ENCODE results near the gene FSTL5.

Gene FSTL5

DNA sequence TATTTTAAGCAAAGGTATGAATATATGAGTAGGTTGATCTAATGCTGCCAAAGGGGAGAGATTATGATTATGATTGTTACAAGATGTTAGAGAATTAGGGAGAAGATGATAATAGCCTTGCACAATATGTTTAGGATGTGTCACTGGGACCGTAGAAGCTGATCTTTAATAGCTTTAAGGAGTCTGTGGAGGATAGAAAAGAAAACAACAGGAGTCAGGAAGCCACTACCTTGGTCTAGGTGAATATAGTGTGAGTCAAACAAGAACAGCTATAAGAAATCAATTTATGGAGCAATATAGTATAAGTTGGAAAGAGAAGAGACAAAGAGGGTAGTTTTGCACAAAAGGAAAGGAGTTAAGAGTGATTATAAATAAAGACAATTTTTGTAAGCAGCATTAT lies 232.7 kb downstream of the FSTL5 start:
- no peak for DNase-seq

DNA sequence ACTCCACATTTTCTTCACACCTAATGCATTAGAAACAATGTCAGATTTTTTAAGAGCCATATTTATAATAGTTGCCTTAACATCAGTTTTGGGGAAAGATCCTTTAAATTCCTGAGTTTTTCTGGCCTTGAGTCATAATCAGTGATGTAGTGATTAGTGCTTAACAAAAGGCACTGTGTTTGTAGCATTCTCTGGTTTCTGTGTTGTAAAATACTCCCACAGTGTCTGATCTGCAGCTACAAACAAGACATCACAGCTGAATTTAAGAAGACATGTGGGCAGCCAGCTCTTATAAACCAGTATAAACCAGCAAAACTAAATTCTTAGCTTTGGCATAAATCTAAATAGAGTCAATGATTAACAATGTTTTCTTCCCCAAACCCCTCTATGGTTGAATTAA lies 233.8 kb downstream of the FSTL5 start:
- no peak for DNase-seq

DNA sequence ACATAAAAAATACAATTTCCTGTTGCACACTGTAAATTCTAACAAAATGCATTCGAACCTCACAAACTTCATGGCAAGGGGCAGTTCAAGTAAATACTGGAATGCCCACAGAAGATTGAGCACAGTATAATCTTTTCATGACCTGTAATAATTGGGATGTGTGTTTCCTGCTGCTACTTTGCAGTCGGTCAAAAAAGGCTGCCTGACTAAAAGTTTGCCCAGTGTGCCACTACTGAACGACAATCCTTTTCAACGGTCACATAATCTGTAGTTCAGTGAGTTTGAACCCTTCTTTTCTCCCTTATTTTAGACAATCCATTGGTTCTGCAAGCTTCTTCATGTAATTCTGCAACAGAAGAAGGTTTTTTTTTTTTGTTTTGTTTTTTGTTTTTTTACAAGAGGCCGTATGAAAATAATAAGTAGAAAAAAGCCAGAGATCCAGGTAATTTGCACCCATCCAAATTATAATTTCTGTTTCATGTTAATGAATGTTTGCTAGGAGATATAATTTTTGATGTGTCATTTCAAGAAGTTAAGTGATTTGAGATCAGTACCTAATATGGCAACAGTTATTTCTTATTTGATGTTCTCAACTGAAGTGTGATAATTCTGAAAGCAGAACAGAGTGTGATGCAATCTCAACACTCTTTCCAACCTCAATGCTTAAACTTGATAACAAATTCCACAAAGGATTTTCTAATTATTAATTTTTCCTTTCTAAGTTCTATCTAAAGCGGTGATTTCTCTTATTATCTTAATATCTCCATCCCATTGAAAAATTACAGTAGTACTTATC lies 237.6 kb downstream of the FSTL5 start:
- no peak for DNase-seq

DNA sequence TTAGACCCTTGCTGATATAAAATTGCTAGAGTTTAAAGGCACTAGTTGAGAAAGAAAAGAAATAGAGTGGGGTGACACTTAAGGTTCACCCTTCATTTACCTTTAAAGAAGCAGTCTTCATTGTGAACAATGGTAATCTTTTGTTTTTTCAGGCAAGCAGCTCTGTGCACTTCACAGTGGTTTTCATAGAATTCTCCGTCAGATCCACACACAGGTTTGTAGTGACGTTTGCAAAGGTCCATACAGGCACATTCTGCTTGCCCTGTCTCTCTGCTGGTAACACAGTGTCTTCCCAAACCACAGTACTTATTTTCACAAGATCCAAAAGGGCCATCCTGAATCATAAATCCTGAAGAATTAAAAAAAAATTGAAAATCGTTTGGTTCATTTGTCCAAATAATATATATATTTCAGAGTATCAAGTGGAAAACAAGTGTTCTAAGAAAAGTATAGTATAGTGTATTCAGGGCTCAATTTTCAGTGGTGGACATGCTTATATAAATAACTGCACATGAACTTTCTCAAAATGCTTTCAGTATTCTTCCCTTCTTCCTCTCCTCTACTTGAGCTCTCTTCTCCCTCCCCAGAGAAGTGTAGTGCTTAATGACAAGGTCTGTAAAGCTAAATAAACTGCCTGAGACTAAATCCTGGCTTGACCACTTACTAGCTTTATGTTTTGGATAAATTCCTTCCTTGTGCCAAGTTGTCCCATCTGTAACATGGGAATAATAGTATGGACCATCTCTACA lies 243.3 kb downstream of the FSTL5 start:
- DNase-seq: no peak

DNA sequence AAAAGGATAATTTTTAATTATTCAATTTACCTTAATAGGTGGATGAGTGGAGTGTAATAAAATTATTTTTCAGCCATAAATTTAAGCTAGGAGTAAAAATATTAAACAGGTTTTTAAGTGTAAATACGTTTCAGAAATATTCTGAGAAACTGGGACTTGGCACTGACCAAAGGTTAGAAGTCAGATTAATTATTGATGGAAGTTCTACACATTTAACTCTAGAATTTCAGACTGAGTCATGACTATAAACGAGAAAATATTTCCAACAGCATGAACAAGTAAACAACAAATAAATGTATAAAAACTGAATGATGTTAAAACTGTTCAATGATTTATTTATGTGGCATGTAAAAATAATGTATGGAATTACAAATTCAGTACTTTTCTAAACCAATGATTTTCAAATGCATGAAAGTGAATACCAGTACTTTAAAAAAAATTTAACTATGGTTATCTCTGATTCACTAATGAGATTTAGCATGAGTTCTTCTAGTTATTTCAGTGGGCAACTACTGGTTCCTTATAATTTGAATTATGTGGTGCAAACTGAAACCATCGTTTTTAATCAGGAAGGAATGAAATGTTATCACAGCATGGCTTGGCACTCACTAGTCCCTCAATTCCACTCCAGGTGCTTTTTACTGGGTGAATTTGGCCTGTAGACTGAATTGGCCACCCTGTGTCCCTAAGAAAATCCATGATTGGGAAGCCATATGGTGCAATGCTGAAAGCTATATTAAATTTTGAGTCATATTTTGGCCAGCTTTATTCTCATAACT lies 244.2 kb downstream of the FSTL5 start:
- no peak for DNase-seq

DNA sequence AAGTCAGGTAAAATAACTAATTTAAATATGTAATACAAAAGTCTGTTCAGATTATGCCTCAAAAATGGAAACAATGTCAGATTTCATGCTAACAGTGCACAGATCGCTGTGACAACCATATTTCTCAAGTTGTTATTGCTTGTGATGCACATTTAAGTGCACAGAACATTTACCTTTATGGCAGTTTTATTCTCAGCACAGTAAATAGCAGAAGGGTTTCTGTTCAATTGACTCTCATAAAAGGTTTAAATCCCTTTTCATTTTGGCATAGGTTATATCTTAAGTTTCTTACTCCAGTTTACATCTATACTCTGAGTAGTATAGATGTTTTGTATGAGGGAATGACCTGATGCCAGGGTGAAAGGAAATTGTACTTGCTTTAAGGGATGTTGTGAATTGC lies 247.8 kb downstream of the FSTL5 start:
- no peak for DNase-seq

DNA sequence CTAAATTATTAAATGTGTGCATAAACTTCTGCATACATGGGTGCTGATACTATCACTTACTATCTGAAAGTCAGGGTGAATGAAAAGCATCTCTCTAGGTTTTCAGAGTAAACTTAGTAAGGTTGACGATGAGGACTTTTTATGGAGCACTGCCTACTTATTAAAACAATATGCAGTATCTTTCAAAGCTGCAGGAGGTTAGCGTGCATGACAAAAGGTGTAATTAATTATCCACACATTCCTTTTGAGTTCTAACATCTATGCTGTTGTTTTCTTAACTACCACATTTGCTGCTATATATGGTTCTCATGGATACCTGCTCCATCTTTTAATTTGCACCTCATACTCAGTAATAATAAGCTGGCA lies 256.2 kb downstream of the FSTL5 start:
- DNase-seq: no peak

DNA sequence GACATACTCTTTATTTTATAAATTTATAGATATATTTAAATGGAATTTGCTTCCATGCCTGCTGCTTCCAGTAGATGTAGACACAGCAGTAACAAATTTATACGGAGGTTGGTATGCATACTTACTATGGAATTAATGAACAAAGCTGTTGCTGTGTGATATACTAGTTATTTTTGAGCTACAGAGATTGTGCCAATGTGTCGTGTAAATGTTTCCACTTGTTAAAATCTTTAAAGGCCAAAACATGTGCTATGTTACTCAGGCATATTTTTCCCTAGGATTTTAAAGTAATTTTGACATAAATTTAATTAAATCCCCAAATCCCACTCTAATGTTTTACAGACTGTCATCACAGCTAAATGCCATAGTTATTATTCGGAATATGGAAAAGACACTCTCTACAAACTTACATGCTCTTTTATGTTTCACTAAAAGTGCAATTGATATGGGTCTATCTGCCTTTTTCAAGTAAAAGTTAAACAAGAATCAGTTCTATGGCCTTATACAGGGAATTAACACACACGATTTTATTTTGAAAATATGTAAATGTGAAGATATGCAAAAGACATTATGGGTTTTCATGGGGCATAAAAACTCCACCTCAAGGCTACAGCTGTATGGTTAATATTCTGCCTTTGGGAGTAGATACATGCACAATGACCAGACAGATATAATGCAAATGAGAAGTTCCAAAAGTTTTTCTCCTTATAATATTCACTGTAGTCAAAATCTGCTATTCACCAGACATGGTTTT lies 256.8 kb downstream of the FSTL5 start:
- no peak for DNase-seq

DNA sequence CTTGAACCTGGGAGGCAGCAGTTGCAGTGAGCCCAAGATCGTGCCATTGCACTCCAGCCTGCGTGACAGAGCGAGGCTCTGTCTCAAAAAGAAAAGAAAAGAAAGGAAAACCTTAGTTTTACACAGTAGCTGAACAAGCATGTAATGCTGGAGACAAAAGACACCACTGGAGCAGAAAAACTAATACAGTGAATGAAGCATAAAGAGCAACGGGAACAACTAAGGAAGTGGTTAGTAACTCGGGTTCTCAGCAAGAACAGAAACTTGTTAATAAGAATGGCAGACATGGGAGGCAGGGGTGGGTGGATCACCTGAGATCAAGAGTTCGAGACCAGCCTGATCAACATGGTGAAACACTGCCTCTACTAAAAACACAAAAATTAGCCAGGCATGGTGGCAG lies 263.7 kb downstream of the FSTL5 start:
- DNase-seq: no peak

DNA sequence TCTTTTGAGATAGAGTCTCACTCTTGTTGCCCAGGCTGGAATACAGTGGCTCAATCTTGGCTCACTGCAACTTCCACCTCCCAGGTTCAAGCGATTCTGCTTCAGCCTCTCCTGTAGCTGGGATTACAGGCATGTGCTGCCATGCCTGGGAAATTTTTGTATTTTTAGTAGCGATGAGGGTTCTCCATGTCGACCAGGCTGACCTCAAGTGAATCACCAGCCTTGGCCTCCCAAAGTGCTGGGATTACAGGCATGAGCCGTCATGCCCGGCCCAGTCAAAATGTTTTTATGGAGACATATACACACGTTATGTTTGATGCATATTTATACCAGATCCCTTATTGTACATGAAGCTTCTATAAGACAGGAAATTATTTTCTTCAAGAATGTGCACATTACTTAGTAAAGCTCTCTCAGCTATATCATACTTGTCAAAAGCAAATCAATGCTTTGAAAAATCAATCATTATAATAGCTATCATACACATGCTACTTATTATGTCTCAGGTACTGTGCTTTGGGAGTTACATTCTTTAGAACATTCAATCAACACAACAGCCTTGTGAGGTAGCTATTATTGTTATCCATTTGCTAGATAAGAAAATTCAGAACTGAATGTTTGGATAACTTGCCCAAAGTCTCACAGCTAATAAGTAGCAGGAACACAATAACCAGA lies 269.2 kb downstream of the FSTL5 start:
- DNase-seq: no peak

DNA sequence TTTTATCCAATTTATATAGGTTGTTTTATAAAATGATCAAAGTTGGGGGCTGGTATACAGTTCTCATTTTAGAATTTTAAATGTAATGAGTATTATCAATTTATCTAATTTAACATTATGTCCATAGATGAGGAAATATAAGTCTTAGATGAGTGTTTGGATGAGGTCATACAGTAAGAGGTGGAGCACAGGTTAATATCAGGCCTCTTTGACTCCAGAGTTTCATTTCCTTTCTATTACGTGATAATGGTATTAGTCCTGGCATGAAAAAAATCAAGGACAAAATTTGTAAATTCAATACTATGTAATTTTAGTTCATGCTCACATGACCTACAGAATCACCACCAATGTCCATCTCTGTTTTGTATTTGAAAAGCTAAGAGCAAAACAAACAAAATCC lies 269.8 kb downstream of the FSTL5 start:
- no peak for DNase-seq

DNA sequence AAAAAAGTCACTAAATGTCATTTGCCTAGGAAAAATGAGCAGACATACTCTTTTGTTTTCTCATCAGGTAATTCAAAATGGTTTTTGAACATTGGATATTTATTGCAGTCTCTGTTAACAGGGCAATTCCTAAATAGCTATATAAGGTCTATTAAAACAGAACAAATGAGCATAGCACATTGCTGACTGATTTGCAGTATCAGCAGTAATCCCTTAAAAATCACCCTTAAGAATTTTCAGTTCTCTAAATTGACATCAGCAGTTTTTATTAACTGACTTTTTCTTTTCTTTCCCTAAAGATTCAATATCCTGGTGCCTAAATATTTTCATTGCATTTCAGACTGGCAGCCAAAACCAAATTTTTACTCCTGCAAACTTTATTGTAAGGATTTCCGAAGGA lies 270.2 kb downstream of the FSTL5 start:
- no peak for DNase-seq

DNA sequence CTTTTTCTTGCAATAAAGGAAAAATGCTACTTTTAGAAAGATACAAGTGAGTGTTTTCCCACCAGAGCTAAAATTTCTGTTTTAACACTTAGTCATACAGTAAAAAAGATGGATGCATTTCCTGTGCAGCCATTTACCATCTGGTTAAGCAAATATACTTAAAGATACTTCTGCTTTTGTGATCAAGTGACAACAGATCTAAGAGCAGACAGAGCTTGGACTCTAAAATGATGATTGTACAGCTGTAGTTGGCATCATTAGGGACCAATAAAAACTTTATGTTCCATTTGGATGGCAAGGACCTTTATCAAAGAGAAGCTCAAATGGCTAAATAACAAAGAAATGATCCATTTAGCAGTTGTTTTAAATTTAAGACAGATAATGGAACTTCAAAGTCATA lies 270.8 kb downstream of the FSTL5 start:
- no peak for DNase-seq

DNA sequence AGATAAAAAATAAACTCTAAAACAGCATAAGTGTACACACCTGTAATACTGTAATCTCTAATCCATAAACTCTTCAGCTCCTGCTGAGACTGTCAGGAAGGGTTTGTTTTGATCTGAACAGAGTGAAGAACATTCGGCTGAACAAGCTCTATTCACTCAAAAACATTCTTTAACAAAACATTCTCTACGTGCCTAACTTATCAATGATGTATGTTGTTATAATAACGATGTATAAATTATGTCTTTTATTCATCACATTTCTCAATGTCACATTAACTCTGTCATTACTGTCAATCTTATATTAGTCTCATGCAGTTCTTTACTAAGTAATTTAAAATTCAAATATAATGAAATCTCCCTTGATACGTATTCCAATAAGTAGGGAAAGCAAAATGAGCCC lies 280.6 kb downstream of the FSTL5 start:
- no peak for DNase-seq

DNA sequence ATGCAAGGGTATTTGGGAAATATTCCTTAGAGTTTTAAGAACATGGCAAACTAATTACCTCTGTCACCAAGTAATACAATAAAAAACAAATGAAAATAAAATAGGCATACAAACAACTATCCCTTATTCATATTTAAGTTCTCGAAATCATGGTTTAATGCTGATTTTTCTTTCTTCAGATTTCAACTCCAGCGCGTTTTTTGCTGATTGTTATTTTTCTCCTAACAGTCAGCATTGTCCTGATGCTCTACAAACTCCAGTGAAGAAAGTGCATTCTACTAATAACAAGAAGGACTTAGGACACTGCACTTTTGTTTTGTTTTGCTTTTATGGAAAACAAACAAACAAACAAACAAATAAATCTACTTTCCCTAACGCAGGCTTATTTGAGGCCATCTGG lies 282.4 kb downstream of the FSTL5 start:
- DNase-seq: no peak

DNA sequence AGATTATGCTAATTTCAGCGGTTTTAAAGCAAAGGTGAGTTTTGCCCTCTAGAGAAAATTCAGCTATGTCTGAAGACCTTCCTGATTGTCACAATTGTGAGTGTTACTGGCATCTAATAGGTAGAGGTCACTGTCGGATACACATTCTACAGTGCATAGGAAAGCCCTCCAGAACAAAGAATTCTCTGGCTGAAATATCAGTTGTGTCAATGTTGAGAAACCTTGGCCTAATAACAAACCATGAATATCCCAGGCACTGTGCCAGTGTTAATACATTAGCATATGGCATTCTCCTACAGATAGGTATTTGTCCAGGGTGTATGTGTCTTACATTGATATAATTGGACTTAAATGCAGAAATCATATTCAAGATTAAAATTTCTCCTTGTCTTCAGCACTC lies 294.3 kb downstream of the FSTL5 start:
- DNase-seq: no peak

DNA sequence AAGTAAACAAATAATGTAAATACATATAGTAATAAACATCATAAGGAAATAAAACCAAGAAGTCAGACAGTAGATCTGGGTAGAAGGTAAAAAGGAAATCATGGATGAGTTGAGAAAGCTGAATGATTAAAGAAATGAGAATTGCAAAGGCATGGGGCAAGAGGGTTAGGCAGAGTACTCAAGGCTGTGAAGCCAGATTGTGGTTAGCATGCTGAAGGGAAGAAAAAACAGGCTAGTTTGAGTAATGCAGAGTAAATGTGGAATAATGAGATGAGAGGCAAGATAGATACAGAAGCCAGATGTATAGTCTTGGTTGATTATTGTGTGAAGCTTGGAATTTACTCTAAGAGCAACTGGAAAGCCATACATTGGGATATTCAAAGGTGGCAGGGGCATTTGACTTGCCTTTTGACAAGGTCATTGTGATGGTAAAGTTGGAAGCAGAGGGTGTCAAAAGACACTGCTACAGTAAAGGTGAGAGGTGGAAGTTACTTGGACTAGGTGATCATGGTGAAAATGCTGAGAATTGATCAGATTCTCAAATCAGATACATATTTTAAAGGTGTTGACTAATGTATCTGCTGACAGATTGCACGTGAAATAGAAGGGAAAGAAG lies 307.0 kb downstream of the FSTL5 start:
- DNase-seq: no peak

DNA sequence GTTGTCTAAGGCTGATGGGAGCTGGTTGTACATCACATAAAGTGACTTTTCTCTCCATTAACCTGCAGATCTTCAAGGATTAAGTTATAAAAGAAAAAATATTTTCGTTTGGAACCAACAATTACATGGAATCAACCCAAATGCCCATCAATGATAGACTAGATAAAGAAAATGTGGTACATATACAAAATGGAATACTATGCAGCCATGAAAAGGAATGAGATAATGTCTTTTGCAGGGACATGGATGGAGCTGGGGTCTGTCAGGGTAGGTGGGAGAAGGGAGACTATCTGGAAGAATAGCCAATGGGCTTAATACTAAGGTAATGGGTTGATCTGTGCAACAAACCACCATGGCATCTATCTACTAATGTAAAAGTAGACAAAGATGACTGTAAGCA lies 313.2 kb downstream of the FSTL5 start:
- no peak for DNase-seq

DNA sequence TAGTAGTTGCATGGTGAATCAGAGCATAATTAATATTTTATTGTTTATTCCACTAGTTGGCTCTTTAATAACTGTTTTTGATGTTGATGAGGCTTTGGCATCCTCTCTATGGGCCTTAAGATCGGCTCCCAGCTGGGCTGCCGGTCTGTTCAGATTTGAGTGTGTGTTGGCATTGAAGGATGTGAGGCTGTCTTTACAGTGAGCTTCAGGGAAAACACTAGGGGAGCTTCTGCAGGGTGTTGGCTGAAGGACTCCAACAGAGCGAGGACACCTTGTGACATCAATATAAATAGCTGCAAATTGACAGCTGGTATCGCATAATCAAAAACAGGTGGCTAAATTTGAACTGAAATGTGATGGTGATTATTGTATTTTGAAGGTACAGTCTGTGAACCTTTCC lies 322.0 kb downstream of the FSTL5 start:
- DNase-seq: no peak

DNA sequence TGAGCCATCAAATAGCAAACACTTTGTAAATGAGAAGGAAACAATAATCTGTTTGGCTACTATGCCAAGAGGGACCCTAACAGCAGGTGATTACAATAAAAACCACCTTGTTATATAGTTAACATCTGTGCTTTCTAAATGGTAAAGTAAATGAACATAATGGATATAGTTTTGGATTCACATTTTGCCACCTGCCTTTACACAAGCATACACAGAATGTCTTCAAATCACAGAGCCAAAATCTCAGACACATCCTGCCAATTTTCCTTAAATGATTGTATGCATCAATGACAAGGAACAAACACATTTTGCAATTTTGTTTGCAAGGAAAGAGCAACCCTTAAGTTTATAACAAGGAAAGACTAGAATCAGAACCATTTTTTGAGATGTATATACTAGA lies 334.2 kb downstream of the FSTL5 start:
- DNase-seq: no peak

DNA sequence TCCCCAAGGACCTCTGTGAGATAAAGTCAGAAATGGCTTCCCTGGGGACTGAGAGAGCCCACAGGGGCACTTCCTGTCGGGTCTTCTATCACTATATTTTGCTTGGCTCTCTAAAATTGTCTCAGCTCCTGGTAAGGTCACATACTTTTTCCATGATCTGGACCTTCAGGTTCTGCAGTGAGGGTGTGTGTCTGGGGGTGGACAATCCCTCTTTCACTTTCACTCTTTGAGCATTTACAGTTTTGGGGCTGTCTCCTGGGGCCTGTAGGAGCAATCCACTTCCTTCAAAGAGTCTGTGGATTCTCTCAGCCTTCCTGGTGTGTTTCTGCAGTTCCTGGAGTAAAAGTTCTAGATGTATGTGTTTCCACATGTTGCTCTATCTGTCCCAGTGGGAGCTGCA lies 335.7 kb downstream of the FSTL5 start:
- DNase-seq: no peak

DNA sequence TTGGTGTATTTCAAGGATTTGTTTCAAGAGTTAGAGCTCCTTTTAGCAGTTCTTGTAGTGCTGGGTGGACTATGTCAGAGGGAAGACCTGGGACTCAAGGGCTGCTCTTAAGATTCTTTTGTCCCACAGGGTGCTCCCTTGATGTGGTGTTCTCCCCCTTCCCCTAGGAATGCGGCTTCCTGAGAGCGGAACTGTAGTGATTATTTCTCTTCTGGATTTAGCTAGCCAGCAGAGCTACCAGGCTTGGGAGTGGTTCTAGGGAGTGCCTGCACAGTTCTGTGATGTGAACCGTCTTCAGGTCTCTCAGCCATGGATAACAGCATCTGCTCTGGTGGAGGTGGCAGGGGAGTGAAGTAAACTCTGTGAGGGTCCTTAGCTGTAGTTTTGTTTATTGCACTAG lies 336.8 kb downstream of the FSTL5 start:
- DNase-seq: no peak
